SK-N-SH (cell line): Measurements from ENCODE around the gene KCNAB1. TPM values are rescaled to one million over a fixed set of nuclear protein-coding genes. Genes with fewer than 3 reads are reported as not detected.

Experiments
- CTCF ChIA-PET: fragments of 300-600, 350-600 bp; formaldehyde crosslinking; extraction: SDS; loops from one replicate; lab custom pipeline; 2021; lab: Yijun Ruan, JAX
- POLR2A ChIA-PET: fragments of 350-600 bp; sonication (Branson Sonifier 250); formaldehyde crosslinking; extraction: SDS; loops from one replicate; lab custom pipeline; 2020; ENCODE audit warnings: antibody characterized with exemption, inconsistent platforms; lab: Yijun Ruan, JAX
- DNase-seq: peaks from one replicate; pipeline ENCODE4 v3.0.0; 2012
- H2AFZ ChIP-seq: fragments of 200-600 bp; sonication (generic); 2 replicates; pipeline ENCODE4 v1.8.1; 2016; ENCODE audit warnings: antibody characterized with exemption, mild to moderate bottlenecking, low read depth
- H3F3A ChIP-seq: fragments of 200-600 bp; sonication (generic); replicated peaks from 2 replicates; pipeline ENCODE3; 2016; ENCODE audit warnings: antibody characterized with exemption, mild to moderate bottlenecking; ENCODE audit not compliant: insufficient read depth
- H3K27ac ChIP-seq, 2 experiments: fragments of 200-500 bp in 1 of 2; fragments of 200-600 bp in 1 of 2; sonication (Bioruptor generic) in 1 of 2; sonication (generic), shearing (Covaris generic) in 1 of 2; 2 replicates each; pipeline versions ENCODE4 v1.5.1 to v1.6.1; 2014 to 2016; ENCODE audit warnings: low read depth in 2 of 2, inconsistent platforms in 1 of 2, low read length in 1 of 2, mild to moderate bottlenecking in 1 of 2, mixed read lengths in 1 of 2
- H3K27me3 ChIP-seq: fragments of 200-600 bp; sonication (generic), shearing (Covaris generic); 2 replicates; pipeline ENCODE4 v1.6.1; 2016; ENCODE audit warnings: mixed run types; ENCODE audit not compliant: insufficient read depth
- H3K36me3 ChIP-seq, 2 experiments: fragments of 200-500 bp in 1 of 2; fragments of 200-600 bp in 1 of 2; sonication (Bioruptor generic) in 1 of 2; sonication (generic) in 1 of 2; replicated peaks in 1 of 2; 2 replicates each; pipeline versions ENCODE3 to v1.5.1; 2014 to 2016; ENCODE audit warnings: low read length in 1 of 2, mild to moderate bottlenecking in 1 of 2; ENCODE audit not compliant: insufficient read depth in 2 of 2, control insufficient read depth in 1 of 2
- H3K4me1 ChIP-seq, 2 experiments: fragments of 200-500 bp in 1 of 2; fragments of 200-600 bp in 1 of 2; sonication (Bioruptor generic) in 1 of 2; sonication (generic), shearing (Covaris generic) in 1 of 2; 2 replicates each; pipeline versions ENCODE4 v1.5.1 to v1.6.1; 2014 to 2016; ENCODE audit warnings: low read depth in 1 of 2, low read length in 1 of 2, mixed run types in 1 of 2; ENCODE audit not compliant: insufficient read depth in 2 of 2, control insufficient read depth in 1 of 2
- H3K4me2 ChIP-seq: fragments of 200-600 bp; sonication (generic), shearing (Covaris generic); 2 replicates; pipeline ENCODE4 v1.6.1; 2017; ENCODE audit warnings: mixed run types
- H3K4me3 ChIP-seq, 2 experiments: fragments of 200-500 bp in 1 of 2; fragments of 200-600 bp in 1 of 2; sonication (Bioruptor generic) in 1 of 2; sonication (generic), shearing (Covaris generic) in 1 of 2; 2 replicates each; pipeline versions ENCODE4 v1.5.1 to v1.8.1; 2014 to 2016; ENCODE audit warnings: low read depth in 2 of 2, inconsistent platforms in 1 of 2, low read length in 1 of 2, mild to moderate bottlenecking in 1 of 2, mixed read lengths in 1 of 2, moderate library complexity in 1 of 2
- H3K79me2 ChIP-seq: fragments of 200-600 bp; sonication (generic); 2 replicates; pipeline ENCODE4 v1.8.1; 2017; ENCODE audit warnings: mild to moderate bottlenecking; ENCODE audit not compliant: insufficient read depth
- H3K9ac ChIP-seq: fragments of 200-600 bp; sonication (generic); 2 replicates; pipeline ENCODE4 v1.6.1; 2017; ENCODE audit warnings: mixed run types
- H3K9me2 ChIP-seq: fragments of 200-600 bp; sonication (generic); 2 replicates; pipeline ENCODE4 v1.6.1; 2017; ENCODE audit warnings: mixed run types
- H3K9me3 ChIP-seq: fragments of 200-600 bp; sonication (generic); 2 replicates; pipeline ENCODE4 v1.6.1; 2017; ENCODE audit warnings: mixed run types, mild to moderate bottlenecking, moderate library complexity
- H4K20me1 ChIP-seq: fragments of 200-600 bp; sonication (generic); 2 replicates; pipeline ENCODE4 v1.6.1; 2017; ENCODE audit warnings: mild to moderate bottlenecking, mixed run types; ENCODE audit not compliant: insufficient read depth
- CTCF ChIP-seq: fragments of 200-600 bp; sonication (generic); IDR thresholded peaks from 2 replicates; pipeline ENCODE4 v1.6.1; 2017; ENCODE audit warnings: antibody characterized with exemption, mild to moderate bottlenecking, moderate library complexity
- FOXJ3 ChIP-seq: sonication (generic); formaldehyde crosslinking; IDR thresholded peaks from 2 replicates; pipeline ENCODE4 v1.5.1; 2020; ENCODE audit warnings: mild to moderate bottlenecking, missing genetic modification reagents
- NFIC ChIP-seq: IDR thresholded peaks from 2 replicates; pipeline ENCODE4 v1.4.0; 2012; ENCODE audit warnings: borderline replicate concordance
- RFX5 ChIP-seq: IDR thresholded peaks from 2 replicates; pipeline ENCODE4 v1.6.1; 2012; ENCODE audit warnings: mild to moderate bottlenecking, improper control_type of control experiment, low read length
- TCF12 ChIP-seq: IDR thresholded peaks from 2 replicates; pipeline ENCODE4 v1.4.0; 2012
- WGBS: methylation state at CpG from one replicate; pipeline ENCODE4 v1.1.6; 2017; ENCODE audit warnings: low lambda C conversion rate; 5-methylcytosine and 5-hydroxymethylcytosine counted together
- polyA plus RNA-seq, 3 experiments: library from polyadenylated mRNA; depleted of rRNA; stranded (reverse); fragments of >200 nt; gene quantifications; 2 replicates each; pipeline ENCODE4 v1.2.3, GENCODE V29; 2012
- TF ChIP-seq, protein P1 (sequence below): IDR thresholded peaks from 2 replicates; pipeline ENCODE4 v1.4.0; 2012; ENCODE audit warnings: low read depth

Gene KCNAB1
- polyA plus RNA-seq, 1 of the 3 experiments (the other 2 are of a cell fraction) = 82.1 TPM

- TF ChIP-seq RFX5 = no peak
Observed at GRCh38 chr3:156170571-156170970, 50.2 kb downstream of the KCNAB1 start (continued).

DNA sequence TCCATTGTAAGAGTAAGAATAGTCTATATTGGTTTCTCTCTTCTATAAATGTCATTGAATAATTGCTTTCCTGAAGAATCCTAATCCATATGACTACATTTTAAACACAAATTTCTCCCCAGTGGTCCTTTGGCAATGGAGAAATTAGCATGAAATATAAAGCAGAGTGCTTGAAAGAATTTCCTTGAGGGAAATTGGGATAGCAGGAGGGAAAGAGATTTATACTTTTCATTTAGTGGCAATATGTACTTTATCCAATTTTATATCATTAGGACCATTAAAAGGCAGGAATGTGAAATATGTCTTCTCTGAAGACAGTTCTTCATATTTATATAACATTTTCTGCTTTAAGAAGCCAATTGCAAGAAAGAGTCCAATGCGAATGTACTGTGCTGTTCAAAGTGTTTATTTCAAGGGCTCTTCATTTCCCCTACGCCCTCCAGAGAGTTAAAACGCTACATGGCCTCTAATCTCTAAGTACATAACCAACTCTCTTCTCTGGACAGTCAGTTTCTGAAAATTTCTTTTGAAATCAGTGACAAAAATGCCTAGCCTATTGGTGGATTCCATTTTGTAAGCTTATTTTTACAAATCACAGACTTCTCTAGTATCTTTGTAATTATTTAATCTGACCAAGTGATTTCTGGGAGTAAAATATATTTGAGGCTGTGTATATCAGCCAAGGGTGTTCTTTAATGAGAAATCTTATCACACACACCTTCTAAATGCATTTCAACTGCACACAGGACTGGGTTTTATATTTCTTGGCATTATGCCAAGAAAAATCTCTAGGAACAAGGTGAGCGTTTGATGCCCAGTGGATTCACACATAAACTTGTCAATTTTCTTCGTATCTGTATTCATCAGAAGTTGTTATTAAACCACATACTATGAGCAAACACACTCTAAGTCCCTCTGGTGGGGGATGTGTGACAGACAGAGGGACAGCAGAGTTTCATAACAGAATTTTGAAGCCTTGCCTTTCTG, 51.2 kb downstream of the KCNAB1 start:
- H3K79me2 ChIP-seq = no peaks in the 10 kb centered on the region
- H3K4me2 ChIP-seq = no peak overlapping the region
- H3K27ac ChIP-seq = no peak overlapping the region
- no peaks in the 10 kb centered on the region for H3K27me3 ChIP-seq
- ChIA-PET POLR2A (no interaction called here), CTCF (interaction anchor here (4.5 kb wide), 1 partner anchor 337 kb away, joined by 55 read pairs; no protein-coding TSS in a partner anchor)
- no peaks in the 10 kb centered on the region for H3K36me3 ChIP-seq
- no peak overlapping the region for H2AFZ ChIP-seq
- no peak for DNase-seq
- peaks cover 7% of the 10 kb centered on the region for H3F3A ChIP-seq
- no peaks in the 10 kb centered on the region for H3K9me3 ChIP-seq
- no peaks in the 10 kb centered on the region for H3K9me2 ChIP-seq
- H3K4me1 ChIP-seq = peaks cover 8 to 10% of the 10 kb centered on the region in 2 experiments; a peak in 3 of 4 replicates
- H3K9ac ChIP-seq = no peak overlapping the region
- H3K4me3 ChIP-seq = no peak overlapping the region
- WGBS = 84% methylated on average over 5 of the region's 5 CpGs
- TF ChIP-seq NFIC (peak; percentile 79), CTCF (peak; percentile 15; the same call in 1 of the 2 replicates)
- TF ChIP-seq, protein P1, sequence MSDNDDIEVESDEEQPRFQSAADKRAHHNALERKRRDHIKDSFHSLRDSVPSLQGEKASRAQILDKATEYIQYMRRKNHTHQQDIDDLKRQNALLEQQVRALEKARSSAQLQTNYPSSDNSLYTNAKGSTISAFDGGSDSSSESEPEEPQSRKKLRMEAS = no peak
- TF ChIP-seq, all 33 proteins: peak for 2
- H4K20me1 ChIP-seq = no peaks in the 10 kb centered on the region

DNA sequence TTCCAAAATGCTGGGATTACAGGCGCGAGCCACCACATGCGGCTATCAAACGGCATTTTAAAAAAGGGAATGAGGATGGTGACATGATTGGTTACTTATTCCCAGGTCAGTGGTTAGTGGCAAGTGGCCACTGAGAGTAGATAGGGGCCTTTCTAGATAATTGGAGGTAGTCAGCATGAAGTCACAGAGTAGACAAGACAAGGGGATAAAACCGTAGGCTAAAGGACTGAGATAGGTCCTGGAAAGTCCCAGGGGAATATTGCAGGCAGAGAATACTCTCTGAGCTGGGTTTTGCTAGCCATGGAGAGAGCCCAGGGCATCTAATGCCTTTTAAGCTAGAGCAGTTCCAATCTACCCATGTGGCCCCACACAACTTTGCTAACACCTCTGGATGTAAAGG, 52.2 kb downstream of the KCNAB1 start:
- no peak overlapping the region; the same call in 1 of the 2 replicates for H2AFZ ChIP-seq
- no peak overlapping the region for H3K4me2 ChIP-seq
- no peaks in the 10 kb centered on the region for H3K27me3 ChIP-seq
- no peaks in the 10 kb centered on the region for H3K36me3 ChIP-seq
- POLR2A ChIA-PET = no interaction called here
- peaks cover 7% of the 10 kb centered on the region for H3F3A ChIP-seq
- WGBS = 95% methylated on average over 5 of the region's 5 CpGs
- H4K20me1 ChIP-seq = no peaks in the 10 kb centered on the region
- H3K9me3 ChIP-seq = no peaks in the 10 kb centered on the region
- H3K4me3 ChIP-seq = no peak overlapping the region
- no peaks in the 10 kb centered on the region for H3K79me2 ChIP-seq
- peaks cover 9 to 10% of the 10 kb centered on the region in 2 experiments; a peak in 3 of 4 replicates for H3K4me1 ChIP-seq
- no peak overlapping the region for H3K27ac ChIP-seq
- DNase-seq = no peak
- CTCF ChIA-PET = interaction anchor here (0.8 to 4.5 kb wide), 5 partner anchors 18 to 965 kb away, joined by 3 to 55 read pairs (median 5); no protein-coding TSS in a partner anchor
- TF ChIP-seq TCF12 (no peak), FOXJ3 (no peak)
- TF ChIP-seq, all 33 proteins: peak for 0
- H3K9me2 ChIP-seq = no peaks in the 10 kb centered on the region
- H3K9ac ChIP-seq = no peak overlapping the region
